ENCODE measurements around the gene KATNB1. TPM values are rescaled to one million over a fixed set of nuclear protein-coding genes. Genes with fewer than 3 reads are reported as not detected.
A peak's percentile ranks its signal among the peaks of the same experiment; 100 is the strongest.

KATNB1 gene
- total and polyA plus RNA-seq, 2 experiments from 2014 or later = 31.4 to 65.9 TPM

- Histone ChIP-seq H3K36me3 (ENCODE audit: insufficient read depth) (no peaks in the 10 kb centered on the region), H3F3A (replicated peaks; ENCODE audit: low read depth) (no peaks in the 10 kb centered on the region), H3K27me3 (ENCODE audit: insufficient read depth) (no peaks in the 10 kb centered on the region), H3K4me3 (no peak overlapping the region), H3K79me2 (replicated peaks; ENCODE audit: insufficient read depth) (no peaks in the 10 kb centered on the region), H3K27ac (ENCODE audit: low read depth) (no peak overlapping the region), H4K20me1 (replicated peaks; ENCODE audit: insufficient read depth) (no peaks in the 10 kb centered on the region), H3K4me2 (no peak overlapping the region), H2AFZ (no peak overlapping the region), H3K9me2 (ENCODE audit: insufficient read depth) (no peaks in the 10 kb centered on the region), H3K4me1 (ENCODE audit: insufficient read depth) (peaks cover 3% of the 10 kb centered on the region; the same call in 1 of the 2 replicates)
- H3K4me1 Mint-ChIP-seq = peaks cover 11% of the 10 kb centered on the region
- no peaks in the 10 kb centered on the region for H3K9me3 Mint-ChIP-seq
- DNase-seq (ENCODE audit: low spot score) (no peak), ATAC-seq (no peak)
- TF ChIP-seq ZNF331 (CRISPR knock-in tag; IDR thresholded peaks at IDR 0.05; ENCODE audit: low read depth) (no peak), REST (IDR thresholded peaks at IDR 0.05; ENCODE audit: unreplicated experiment) (no peak)
- no peak overlapping the region for H3K27ac Mint-ChIP-seq
- H3K27me3 Mint-ChIP-seq (ENCODE audit: insufficient read depth, low read depth, poor library complexity) = peaks cover 5% of the 10 kb centered on the region
- H3K4me3 Mint-ChIP-seq = no peak overlapping the region
- no peaks in the 10 kb centered on the region for H3K36me3 Mint-ChIP-seq (ENCODE audit: low read depth)
These were observed 51.9 kb downstream of the KATNB1 start for GRCh38 chr16:57787519-57787905.

- Histone ChIP-seq H2AFZ (no peak overlapping the region), H3K4me3 (no peak overlapping the region), H3F3A (replicated peaks; ENCODE audit: low read depth) (no peaks in the 10 kb centered on the region), H3K79me2 (replicated peaks; ENCODE audit: insufficient read depth) (no peaks in the 10 kb centered on the region), H4K20me1 (replicated peaks; ENCODE audit: insufficient read depth) (no peaks in the 10 kb centered on the region), H3K4me2 (no peak overlapping the region), H3K4me1 (ENCODE audit: insufficient read depth) (no peaks in the 10 kb centered on the region), H3K9me2 (ENCODE audit: insufficient read depth) (no peaks in the 10 kb centered on the region), H3K27me3 (ENCODE audit: insufficient read depth) (no peaks in the 10 kb centered on the region), H3K36me3 (ENCODE audit: insufficient read depth) (no peaks in the 10 kb centered on the region), H3K27ac (ENCODE audit: low read depth) (no peak overlapping the region)
- Mint-ChIP-seq H3K4me1 (peaks cover 5% of the 10 kb centered on the region), H3K4me3 (no peak overlapping the region), H3K36me3 (ENCODE audit: low read depth) (no peaks in the 10 kb centered on the region), H3K9me3 (no peaks in the 10 kb centered on the region), H3K27me3 (ENCODE audit: insufficient read depth, low read depth, poor library complexity) (peaks cover 2% of the 10 kb centered on the region), H3K27ac (no peak overlapping the region)
- TF ChIP-seq CTCF (conservative IDR thresholded peaks at IDR 0.05; ENCODE audit: low read depth in 2 of 2) (no peak), POLR2AphosphoS5 (IDR thresholded peaks at IDR 0.05; ENCODE audit: low read depth) (no peak), EZH2 (IDR thresholded peaks at IDR 0.05; ENCODE audit: low read depth, unreplicated experiment) (no peak), STAT1 (IDR thresholded peaks at IDR 0.05; ENCODE audit: unreplicated experiment) (no peak), NANOG (IDR thresholded peaks at IDR 0.05; ENCODE audit: borderline replicate concordance) (no peak)
- peak; percentile 23; the same call in 2 of the 3 replicates for ATAC-seq
- no peak for DNase-seq (ENCODE audit: low spot score)
These were observed 52.8 kb downstream of the KATNB1 start for GRCh38 chr16:57788252-57788841.

Data from GM23338 (cell line).